ENCODE measurements around the gene SFMBT2. TPM values are rescaled to one million over a fixed set of nuclear protein-coding genes. Genes with fewer than 3 reads are reported as not detected.

Gene SFMBT2
- total RNA-seq, 1 experiment from 2014 or later, result 1.3 TPM

GRCh38 chr10:7230951-7231350 is 179.9 kb downstream of the SFMBT2 start:
- CTCF ChIA-PET, result no interaction called here
- Histone ChIP-seq H3K9me3 (ENCODE audit: control insufficient read depth, insufficient read depth, low read depth, low read length) (no peaks in the 10 kb centered on the region), H3K27me3 (ENCODE audit: control insufficient read depth, insufficient read depth, low read length) (no peaks in the 10 kb centered on the region), H3K4me3 (ENCODE audit: low read depth in 2 of 2, low read length in 2 of 2) (no peak overlapping the region), H3K27ac (ENCODE audit: low read length) (no peak overlapping the region), H3K4me1 (ENCODE audit: control insufficient read depth, insufficient read depth, low read length) (no peaks in the 10 kb centered on the region), H3K36me3 (ENCODE audit: control insufficient read depth, insufficient read depth, low read length) (no peaks in the 10 kb centered on the region)
- BruUV-seq (replicated peaks), result no TSS peak
- ATAC-seq, result no peak
- in situ Hi-C loops (cut with HindIII; ENCODE audit: low pct_unique_long_range_greater_than_20kb, low sequenced_read_pairs), result no loop called here
- TF ChIP-seq TCF7L2 (IDR thresholded peaks at IDR 0.05; ENCODE audit: low read depth, low read length) (no peak), POLR2AphosphoS5 (IDR thresholded peaks at IDR 0.05; ENCODE audit: low read depth, low read length) (no peak)
- DNase-seq (ENCODE audit: low read depth, low spot score), result no peak
- POLR2A ChIA-PET, result no interaction called here
- intact Hi-C loops (cut with micrococcal nuclease; ENCODE audit: unreplicated experiment), result no loop called here

GRCh38 chr10:7230036-7230435 is 180.8 kb downstream of the SFMBT2 start:
- intact Hi-C loops (cut with micrococcal nuclease; ENCODE audit: unreplicated experiment) (no loop called here), in situ Hi-C loops (cut with HindIII; ENCODE audit: low pct_unique_long_range_greater_than_20kb, low sequenced_read_pairs) (no loop called here)
- no peak for TF ChIP-seq CTCF (IDR thresholded peaks at IDR 0.05)
- no peak for TF ChIP-seq TCF7L2 (IDR thresholded peaks at IDR 0.05; ENCODE audit: low read depth, low read length)
- no peak for TF ChIP-seq SIN3A (IDR thresholded peaks at IDR 0.05; ENCODE audit: borderline replicate concordance, insufficient read depth, low read depth, low read length)
- TF ChIP-seq REST (IDR thresholded peaks at IDR 0.05; ENCODE audit: insufficient read depth in 1 of 2, low read depth in 2 of 2, low read length in 1 of 2), result no peak
- Histone ChIP-seq H3K27me3 (ENCODE audit: control insufficient read depth, insufficient read depth, low read length) (no peaks in the 10 kb centered on the region), H3K9me3 (ENCODE audit: control insufficient read depth, insufficient read depth, low read depth, low read length) (no peaks in the 10 kb centered on the region), H3K4me3 (ENCODE audit: low read depth in 2 of 2, low read length in 2 of 2) (no peak overlapping the region), H3K4me1 (ENCODE audit: control insufficient read depth, insufficient read depth, low read length) (no peaks in the 10 kb centered on the region), H3K27ac (ENCODE audit: low read length) (no peak overlapping the region), H3K36me3 (ENCODE audit: control insufficient read depth, insufficient read depth, low read length) (no peaks in the 10 kb centered on the region)
- ATAC-seq, result no peak
- ChIA-PET CTCF (interaction anchor here (0.7 kb wide), 1 partner anchor 351 kb away, joined by 3 read pairs; no protein-coding TSS in a partner anchor), POLR2A (no interaction called here)
- DNase-seq (ENCODE audit: low read depth, low spot score), result no peak
- no TSS peak for BruUV-seq (replicated peaks)

- Histone ChIP-seq H3K27me3 (ENCODE audit: control insufficient read depth, insufficient read depth, low read length) (no peaks in the 10 kb centered on the region), H3K4me3 (ENCODE audit: low read depth in 2 of 2, low read length in 2 of 2) (no peak overlapping the region), H3K9me3 (ENCODE audit: control insufficient read depth, insufficient read depth, low read depth, low read length) (peaks cover 9% of the 10 kb centered on the region; the same call in 1 of the 2 replicates), H3K36me3 (ENCODE audit: control insufficient read depth, insufficient read depth, low read length) (no peaks in the 10 kb centered on the region), H3K27ac (ENCODE audit: low read length) (no peak overlapping the region), H3K4me1 (ENCODE audit: control insufficient read depth, insufficient read depth, low read length) (no peaks in the 10 kb centered on the region)
- in situ Hi-C loops (cut with HindIII; ENCODE audit: low pct_unique_long_range_greater_than_20kb, low sequenced_read_pairs) (no loop called here), intact Hi-C loops (cut with micrococcal nuclease; ENCODE audit: unreplicated experiment) (no loop called here)
- POLR2A ChIA-PET, result no interaction called here
- CTCF ChIA-PET, result no interaction called here
- no peak for ATAC-seq
- TF ChIP-seq TCF7L2 (IDR thresholded peaks at IDR 0.05; ENCODE audit: low read depth, low read length) (no peak), REST (IDR thresholded peaks at IDR 0.05; ENCODE audit: insufficient read depth in 1 of 2, low read depth in 2 of 2, low read length in 1 of 2) (no peak), CTCF (IDR thresholded peaks at IDR 0.05) (no peak), POLR2AphosphoS5 (IDR thresholded peaks at IDR 0.05; ENCODE audit: low read depth, low read length) (no peak), SIN3A (IDR thresholded peaks at IDR 0.05; ENCODE audit: borderline replicate concordance, insufficient read depth, low read depth, low read length) (no peak)
- BruUV-seq (replicated peaks), result no TSS peak
- no peak for DNase-seq (ENCODE audit: low read depth, low spot score)
Measured at GRCh38 chr10:7225133-7225532, 185.7 kb downstream of the SFMBT2 start.

Measured in Panc1 (cell line).